A172 (cell line): ENCODE results near the gene PEAK1. TPM values are rescaled to one million over a fixed set of nuclear protein-coding genes. Genes with fewer than 3 reads are reported as not detected.

Experiments used
- DNase-seq: peaks from one replicate; pipeline ENCODE4 v3.0.0-alpha.2; 2015; ENCODE audit warnings: low spot score
- total RNA-seq: library from RNA; depleted of rRNA; stranded (reverse); fragments of >200 nt; shearing (Covaris generic); gene quantifications from 2 replicates; pipeline ENCODE4 v1.2.3, GENCODE V29; 2014; rRNA removed

PEAK1 gene, protein sequence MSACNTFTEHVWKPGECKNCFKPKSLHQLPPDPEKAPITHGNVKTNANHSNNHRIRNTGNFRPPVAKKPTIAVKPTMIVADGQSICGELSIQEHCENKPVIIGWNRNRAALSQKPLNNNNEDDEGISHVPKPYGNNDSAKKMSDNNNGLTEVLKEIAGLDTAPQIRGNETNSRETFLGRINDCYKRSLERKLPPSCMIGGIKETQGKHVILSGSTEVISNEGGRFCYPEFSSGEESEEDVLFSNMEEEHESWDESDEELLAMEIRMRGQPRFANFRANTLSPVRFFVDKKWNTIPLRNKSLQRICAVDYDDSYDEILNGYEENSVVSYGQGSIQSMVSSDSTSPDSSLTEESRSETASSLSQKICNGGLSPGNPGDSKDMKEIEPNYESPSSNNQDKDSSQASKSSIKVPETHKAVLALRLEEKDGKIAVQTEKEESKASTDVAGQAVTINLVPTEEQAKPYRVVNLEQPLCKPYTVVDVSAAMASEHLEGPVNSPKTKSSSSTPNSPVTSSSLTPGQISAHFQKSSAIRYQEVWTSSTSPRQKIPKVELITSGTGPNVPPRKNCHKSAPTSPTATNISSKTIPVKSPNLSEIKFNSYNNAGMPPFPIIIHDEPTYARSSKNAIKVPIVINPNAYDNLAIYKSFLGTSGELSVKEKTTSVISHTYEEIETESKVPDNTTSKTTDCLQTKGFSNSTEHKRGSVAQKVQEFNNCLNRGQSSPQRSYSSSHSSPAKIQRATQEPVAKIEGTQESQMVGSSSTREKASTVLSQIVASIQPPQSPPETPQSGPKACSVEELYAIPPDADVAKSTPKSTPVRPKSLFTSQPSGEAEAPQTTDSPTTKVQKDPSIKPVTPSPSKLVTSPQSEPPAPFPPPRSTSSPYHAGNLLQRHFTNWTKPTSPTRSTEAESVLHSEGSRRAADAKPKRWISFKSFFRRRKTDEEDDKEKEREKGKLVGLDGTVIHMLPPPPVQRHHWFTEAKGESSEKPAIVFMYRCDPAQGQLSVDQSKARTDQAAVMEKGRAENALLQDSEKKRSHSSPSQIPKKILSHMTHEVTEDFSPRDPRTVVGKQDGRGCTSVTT (N-terminal part only)
- 8.2 and 8.3 TPM in 2 replicates for total RNA-seq

DNA sequence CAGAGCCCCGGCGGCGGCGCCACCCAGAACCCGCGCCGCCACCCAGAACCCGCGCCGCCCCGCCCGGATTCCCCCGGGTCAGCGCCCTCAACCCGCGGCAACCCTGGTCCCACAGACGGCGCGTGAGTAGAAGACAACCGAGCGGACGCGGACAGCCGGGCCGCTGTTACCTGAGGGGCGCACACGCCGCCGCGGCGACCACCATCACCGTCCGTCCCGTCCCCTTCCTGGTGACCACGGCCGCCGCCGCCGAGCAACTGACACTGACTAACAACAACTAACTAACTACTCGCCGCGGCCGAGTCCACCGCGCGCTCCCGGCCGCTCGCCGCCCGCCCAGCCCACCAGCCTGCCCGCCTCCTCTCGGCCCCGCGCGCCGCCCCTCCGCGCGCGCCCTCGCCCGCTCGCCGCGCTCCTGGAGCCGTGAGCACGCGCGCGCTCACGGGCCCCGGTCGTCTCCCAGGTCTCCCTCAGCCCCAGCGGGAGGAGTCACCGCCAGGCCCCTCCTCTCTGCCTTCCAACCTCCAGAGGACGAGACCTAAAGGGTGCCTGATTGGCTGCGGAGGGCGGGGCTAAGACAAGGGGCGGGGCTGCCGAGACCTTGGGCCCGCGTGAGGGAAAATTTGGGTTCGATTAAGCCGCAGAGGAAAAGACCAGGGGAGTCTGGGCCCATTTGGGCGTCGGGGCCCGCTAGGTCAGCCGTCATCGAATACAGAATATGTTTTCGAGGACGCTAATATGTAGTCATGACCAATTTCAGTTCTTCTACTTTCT is at the start of gene PEAK1:
TSS of gene PEAK1 (minus strand) at position 269 of the 774 bp plus-strand sequence. CDS start 238,178 bp downstream, outside the sequence.
- peak; percentile 95 for DNase-seq

DNA sequence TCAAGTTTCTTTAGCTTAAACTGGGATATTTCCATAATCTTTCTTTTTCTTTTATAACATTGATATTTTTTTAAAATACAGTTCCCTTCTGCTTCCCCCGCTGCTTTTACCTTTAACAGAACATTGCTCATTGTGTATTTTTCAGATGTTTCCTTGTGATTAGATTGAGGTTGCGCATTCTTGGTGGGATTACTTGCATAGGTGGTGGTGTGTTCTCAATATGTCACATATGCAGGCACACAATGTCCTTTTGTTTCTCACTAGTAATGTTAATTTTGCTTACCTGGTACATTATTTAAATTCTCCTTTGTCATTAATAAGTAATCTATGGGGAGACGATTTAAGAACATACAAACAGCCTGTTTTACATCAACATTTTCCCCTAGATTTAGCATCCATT is 49.0 kb upstream of the PEAK1 start:
- no peak for DNase-seq

DNA sequence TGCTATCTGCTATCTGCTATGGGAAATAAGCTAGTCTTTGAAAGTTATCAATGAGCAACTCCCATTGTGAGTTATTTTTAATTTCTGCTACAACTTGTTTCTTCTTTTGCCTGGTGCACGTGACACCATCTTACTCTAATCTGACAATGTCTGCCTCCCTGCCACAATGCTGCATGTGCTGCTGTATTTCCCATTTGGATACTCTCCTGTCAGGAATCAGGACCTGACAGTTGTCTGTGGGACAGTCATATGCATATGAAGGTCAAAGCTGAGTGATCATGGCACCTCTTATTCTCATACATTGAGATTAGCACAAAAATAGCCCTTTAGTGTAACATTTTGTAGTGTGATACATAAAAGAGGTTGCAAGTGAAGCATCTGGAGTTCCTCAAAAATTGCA is 46.6 kb upstream of the PEAK1 start:
- no peak for DNase-seq

DNA sequence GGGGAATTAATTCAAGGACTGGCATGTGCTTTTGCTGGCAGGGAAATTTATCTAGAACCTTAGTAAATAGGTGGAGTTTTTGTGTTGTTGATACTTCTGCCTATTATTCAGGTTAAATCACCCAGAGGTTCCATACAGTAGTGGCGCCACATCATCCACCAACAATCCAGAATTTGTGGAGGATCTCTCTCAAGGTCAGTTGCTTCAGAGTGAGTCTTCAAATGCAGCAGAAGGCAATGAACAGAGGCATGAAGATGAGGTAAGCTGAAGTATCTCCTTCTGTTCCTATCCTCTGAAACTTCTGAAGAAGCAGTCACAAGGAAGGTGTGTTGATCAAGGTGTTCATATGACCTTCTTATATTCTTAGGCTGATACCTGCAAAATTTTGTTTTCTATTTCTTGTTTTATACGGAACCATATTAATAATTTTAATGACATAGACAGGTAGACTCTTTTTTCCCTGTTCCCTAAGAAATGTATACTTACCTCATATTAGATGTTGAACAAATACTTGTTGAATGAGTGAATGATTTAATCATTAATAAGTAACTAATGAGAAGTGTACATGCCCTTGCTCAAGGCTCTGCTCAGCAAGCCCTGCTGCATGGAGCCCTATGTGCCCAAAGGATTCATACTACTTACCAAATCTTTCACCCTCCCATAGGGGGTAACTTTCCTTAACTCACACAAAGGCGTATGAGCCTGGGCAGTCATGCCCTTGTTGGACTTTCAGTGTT is 44.4 kb upstream of the PEAK1 start:
- no peak for DNase-seq

DNA sequence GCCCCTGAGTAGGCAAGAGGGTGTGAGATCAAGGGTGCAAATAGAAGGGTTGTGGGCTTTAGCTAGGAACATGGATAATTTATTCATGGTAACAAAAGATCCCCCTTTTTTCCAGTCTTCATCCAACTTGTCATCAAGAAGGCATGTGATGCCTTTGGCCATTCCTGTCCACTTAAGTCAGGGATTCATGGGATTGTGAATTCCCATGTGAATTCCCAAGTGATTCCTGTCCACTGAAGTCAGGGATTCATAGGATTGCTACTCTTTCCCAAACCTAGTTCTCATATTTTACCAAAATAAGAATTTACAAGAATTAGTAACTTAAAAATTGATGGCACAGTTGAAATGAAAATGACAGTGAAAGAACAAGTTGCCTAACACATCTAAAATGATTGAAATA is 41.6 kb upstream of the PEAK1 start:
- DNase-seq, result no peak

DNA sequence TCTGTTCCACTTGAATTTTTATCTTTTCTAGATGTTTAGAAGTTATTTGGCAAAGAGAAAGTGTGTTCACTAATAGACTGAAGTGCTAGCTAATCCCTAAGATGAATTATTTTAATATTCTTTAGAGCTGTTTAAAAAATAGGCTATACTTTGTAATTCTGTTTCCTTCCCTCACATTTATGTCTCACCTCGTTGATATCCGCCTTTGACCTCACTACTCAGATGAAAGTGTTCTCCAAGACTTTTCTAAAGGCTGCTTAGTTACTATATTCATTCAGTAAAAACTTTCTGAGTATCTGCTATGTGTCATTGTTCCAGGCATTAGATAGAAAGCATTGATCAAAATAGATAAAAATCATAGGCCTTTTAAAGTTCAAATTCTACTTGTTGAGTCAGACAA is 39.1 kb upstream of the PEAK1 start:
- no peak for DNase-seq

DNA sequence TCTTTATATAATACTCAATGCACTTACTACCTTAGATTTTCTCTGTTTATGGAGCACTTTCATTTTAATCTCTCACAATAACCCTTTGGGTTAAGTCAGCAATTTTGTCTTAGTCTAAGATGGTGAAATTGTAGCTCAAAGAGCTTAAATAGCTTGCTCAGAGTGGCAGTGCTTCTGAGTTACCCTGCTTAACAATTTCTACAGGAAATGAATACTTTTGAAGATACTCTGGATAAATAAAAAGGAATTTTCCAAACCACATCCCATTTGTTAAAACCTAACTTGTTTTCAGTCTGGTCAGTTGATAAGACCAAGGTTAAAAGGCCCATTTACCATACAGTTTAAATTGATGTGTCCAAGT is 38.0 kb upstream of the PEAK1 start:
- peak; percentile 29 for DNase-seq

DNA sequence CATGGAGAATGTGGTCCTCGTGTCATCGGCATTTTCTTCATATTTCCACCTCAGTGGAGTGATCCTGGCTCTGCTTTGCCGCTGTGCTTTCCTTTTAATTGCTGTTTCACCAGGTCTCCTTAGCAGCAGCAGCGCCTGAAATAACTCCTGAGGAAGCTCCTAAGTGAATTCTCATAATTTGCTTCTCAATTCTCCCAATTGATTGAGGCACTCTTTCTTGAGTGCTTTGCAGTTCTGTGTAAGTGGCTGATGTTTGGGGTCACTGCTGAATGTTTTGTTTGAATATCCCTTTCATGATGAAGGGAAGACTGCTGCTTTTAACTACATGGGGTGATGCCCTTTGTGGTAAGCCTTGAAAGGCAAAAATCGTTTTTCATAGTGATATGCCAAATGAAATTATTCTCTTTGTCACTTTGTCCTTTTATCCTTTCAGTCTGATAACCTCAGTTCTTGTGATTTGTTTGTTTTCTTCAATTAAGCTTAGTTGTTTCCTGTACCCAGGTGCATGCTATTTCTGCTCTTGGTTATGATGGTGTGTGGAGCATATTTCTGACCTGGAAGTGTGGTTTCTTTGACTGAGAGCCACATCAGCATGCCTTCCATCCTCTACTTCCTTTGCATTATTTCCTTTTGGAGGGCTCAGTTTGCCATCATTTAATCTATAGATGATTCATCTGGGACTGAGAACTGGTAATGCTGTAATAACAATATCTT is 37.4 kb upstream of the PEAK1 start:
- peak; percentile 16 for DNase-seq

DNA sequence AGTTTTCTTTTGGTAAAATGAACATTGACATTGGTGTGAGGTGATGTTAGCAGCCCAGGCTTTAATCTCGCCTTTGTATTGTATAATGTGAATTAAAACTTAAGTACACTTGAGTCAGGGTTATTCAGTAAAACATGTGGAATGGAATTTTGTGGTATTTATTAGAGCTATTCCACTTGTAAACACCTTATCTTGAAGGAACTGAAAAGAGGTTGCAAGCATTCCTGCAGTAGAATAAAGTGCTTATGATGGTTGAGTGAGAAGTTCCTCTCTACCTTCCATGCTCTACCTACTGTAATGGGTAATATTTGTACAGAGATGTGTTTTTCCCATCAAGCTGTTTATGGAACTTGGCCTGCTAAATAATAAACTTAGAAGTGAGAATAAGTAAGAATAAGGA is 36.8 kb upstream of the PEAK1 start:
- DNase-seq, result no peak

DNA sequence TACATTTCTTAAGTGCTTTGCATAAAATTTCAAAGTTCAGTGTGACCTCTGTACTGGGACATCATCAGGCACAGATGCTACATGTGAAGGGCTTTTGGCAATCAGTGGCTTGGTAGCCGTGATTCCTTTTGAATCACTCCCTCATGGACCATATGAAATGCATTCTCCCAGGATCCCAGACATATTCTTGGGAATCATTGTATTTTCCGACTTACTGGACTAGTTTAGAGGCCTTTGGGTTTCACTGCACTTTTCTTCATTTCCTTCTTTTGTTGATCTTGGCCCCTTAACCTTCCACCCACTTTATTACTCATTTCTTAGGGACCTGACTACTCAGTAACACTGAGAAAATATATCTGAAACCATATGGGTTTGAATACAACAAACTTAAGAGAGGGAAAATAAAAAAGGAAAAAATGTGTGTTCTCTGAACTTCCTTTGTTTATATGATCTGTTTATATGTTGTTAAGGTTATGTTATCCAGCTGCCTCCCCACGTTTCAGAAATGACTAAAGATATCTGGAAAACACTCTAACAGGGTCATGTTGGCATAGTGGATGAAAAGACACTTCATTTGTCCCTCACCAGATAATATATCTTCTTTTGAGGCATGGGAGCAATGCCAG is 35.9 kb upstream of the PEAK1 start:
- DNase-seq, result peak; percentile 19

DNA sequence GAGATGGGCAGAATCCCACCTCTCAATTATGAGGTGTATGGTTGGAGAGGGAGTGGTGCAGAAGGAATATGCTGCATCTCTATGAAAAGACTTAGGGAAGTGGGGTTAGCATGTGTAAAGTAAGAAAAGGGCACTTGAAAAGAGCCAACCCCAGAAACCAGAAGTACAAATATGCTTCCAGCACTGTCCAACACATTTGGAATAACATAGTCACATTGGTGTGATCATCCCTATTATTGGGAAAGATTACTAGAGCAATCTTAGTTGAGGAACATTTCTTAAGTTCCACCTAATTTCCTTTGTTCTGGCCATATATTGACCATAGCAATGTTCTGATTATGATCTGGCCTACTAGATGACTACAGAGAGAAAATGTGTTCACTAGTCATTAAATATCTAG is 35.0 kb upstream of the PEAK1 start:
- no peak for DNase-seq

DNA sequence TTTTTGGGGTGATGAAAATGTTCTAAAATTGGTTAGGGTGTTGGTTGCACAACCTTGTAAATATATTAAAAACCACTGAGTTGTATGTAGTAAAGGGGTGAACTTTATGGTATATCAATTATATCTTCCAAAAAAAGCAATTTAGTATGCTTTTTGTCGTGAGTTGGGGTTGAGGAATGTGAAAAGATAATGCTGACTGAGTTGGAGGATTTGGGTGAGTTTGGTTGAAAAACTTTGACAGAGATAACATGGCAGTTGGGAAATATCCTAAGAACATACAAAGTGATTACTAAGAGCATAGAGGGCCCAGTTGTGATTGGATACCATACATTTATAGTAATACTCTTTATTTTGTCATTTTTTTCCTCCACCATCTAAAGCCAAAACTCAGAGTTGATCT is 34.4 kb upstream of the PEAK1 start:
- no peak for DNase-seq

DNA sequence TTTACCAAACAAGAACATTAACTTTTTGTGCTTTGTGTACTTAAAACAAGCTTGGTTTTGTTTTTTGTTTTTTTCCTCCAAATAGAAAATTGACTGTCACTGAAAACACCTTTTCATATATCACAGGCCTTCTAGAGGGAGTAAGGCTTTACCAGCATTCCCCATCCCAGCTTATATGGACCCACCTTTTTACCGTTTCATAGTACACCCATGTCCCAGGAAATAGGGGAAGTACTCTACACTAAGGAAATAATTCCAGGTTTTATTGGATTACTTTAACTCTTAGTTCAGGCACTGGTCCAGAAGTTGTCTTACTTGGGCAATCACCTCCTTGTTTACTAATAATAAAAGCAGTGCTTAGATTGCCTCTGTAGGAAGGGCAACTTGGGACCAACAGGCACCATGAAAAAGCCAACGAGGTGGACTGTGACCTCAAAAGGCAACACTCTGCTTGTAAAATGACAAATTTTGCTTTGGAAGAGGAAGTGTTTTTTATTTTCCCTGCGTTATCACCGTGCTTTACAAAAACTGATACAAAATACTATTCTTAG is 27.0 kb upstream of the PEAK1 start:
- DNase-seq, result no peak

DNA sequence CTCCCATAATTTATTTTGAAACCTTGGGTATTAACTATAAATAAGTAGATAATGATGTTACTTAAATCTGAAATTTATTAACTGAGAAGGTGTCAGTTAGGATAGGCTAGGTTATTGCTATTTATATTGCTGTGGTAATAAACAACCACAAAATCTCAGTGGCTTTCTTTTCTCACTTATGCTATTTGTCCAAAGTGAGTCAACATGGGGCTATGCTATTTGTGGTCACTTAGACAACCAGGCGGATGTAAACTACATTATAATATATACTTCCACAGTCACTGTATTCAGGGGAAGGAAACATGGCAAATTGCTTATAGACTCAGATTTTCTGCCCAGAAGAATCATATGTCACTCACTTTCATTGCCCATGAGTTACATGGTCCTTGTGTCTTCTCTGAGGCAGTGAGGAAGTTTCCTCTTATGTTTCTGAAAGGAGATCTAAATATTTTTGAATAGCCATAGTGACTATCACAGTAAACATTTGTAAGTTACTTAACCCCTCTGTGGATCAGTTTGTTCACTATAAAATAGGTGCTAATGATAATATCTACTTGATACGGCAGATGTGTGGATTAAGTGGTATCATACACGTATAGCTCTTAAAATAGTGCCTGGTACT is 20.6 kb upstream of the PEAK1 start:
- DNase-seq, result peak; percentile 55

DNA sequence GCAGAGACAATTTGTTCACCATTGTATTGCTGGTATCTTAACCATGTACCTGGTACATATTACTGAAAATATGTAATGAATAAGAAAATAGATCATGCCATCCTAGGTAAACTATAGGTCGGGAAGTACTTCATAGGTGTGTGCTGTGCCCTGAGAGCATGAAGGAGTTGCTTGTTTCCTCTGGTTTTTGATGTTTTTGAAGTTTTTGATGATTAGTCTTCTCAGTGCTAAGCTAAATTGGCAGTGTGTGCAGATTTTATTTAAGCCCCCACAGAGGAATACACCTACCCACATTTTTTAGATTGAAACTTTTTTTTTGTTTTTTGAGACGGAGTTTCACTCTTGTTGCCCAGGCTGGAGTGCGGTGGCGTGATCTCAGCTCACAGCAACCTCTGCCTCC is 17.4 kb upstream of the PEAK1 start:
- no peak for DNase-seq

DNA sequence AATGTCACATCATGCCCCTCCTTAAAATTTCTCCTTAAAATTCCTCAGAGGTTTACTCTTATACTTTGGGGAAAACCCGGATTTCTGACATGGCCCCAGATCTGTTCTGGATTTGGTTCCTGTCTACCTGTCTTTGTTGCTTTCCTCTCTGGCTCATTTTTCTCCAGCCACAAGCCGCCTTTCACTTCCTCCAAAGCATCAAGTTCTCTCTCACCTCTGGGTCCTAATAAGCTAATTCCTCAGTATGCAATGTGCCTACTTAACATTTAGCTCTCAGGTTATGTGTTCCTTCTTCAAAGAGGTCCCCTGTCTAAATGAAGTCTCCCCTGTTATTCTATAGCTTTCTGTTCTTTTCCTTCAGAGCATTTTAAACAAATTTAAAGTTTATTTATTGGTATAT is 16.9 kb upstream of the PEAK1 start:
- DNase-seq, result no peak

DNA sequence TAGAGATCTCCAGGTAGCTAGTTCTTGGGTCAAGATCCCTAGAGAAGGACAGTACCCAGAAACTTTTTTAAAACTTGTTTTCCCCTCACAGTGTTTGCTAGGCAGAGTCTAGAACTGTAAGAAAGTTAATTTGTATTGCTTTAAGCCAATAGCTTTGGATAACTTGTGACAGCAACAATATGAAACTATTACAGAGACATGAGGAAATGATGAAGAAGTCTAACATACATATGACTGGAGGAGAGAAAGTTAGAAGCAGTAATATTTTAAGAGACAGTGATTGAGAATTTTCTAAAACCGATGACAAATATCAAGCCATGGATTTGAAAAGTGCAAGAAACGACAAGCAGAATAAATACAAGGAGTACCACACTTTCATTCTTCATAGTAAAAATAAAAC is 10.7 kb upstream of the PEAK1 start:
- DNase-seq, result no peak

DNA sequence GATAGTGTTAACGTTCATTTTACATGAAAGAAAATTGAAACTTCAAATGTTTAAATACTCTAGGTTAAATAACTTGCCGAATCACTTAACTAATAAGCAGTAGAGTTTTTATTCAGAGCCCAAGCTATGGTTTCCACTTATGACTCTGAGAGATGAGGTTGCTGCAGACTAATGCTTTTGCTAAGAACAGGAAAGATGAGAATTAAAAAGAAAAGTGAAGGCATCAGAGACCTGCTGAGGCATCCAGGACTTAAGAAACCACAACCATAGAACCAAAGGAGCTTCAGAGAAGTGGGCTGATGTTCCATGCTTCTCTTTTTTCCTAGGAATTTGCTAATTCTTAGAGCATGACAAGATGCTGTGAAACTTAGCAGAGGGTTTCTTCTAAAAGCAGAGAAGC is 10.3 kb upstream of the PEAK1 start:
- DNase-seq, result no peak

DNA sequence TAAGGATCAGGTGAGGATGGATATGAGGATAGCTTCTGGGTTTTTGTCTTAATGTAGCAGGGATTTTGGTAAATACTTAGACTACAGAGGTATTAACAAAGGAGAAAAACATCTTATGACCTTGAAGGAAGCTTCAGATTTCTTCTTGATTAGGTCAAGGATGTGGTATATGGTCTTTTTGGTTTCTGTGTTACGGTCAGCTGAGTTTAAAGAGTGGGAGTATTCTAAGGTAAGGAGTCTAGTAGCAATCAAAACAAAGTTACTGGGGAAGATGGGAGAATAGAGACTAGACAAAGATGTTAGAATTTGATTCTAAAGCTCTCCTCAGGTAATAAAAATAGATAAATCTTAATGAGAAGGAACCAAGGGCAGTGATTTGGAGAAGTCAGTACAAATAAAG is 7.0 kb upstream of the PEAK1 start:
- no peak for DNase-seq
